Body of pancreas (tissue), 4 donors: Measurements from ENCODE around the gene ZNF789. TPM values are rescaled to one million over a fixed set of nuclear protein-coding genes. Genes with fewer than 3 reads are reported as not detected.

ENCODE experiments used
- ATAC-seq: fragments of 150-250 bp; one replicate; pipeline ENCODE4 v1.9.1; 2016
- DNase-seq, 4 donors: peaks; one replicate each; pipeline ENCODE4 v3.0.0-alpha.2; 2019
- H3K27ac ChIP-seq, 4 donors: fragments of 200-600 bp; sonication (generic); 1 replicate in 3 of 4; 2 replicates in 1 of 4; pipeline versions ENCODE4 v1.5.1 to v1.6.1; 2016 to 2019; ENCODE audit warnings: mild to moderate bottlenecking in 1 of 4, mixed read lengths in 1 of 4, moderate library complexity in 1 of 4
- H3K27me3 ChIP-seq, 2 donors: fragments of 200-600 bp; sonication (generic); one replicate each; pipeline ENCODE4 v1.6.0; 2016; ENCODE audit warnings: mild to moderate bottlenecking in 1 of 2
- H3K36me3 ChIP-seq, 2 donors: fragments of 200-600 bp; sonication (generic); replicated peaks in 1 of 2; 2 replicates each; pipeline ENCODE4 v1.5.1; 2016; ENCODE audit warnings: low read depth in 2 of 2; ENCODE audit not compliant: insufficient read depth in 1 of 2
- H3K4me1 ChIP-seq: fragments of 200-600 bp; sonication (generic); one replicate; pipeline ENCODE4 v1.6.0; 2016
- H3K4me3 ChIP-seq, 2 donors: fragments of 200-600 bp; sonication (generic); 1 replicate in 1 of 2; 2 replicates in 1 of 2; pipeline ENCODE4 v1.5.1; 2016 to 2019
- H3K9me3 ChIP-seq, 3 donors: fragments of 200-600 bp; sonication (generic); 1 replicate in 2 of 3; 2 replicates in 1 of 3; pipeline ENCODE4 v1.5.1; 2016
- CTCF ChIP-seq, 7 experiments: fragments of 450-650 bp in 4 of 7; fragments of 200-600 bp in 3 of 7; sonication (generic) in 3 of 7; IDR thresholded peaks; one replicate each; pipeline ENCODE4 v1.5.1; 2016 to 2019; ENCODE audit warnings: antibody characterized with exemption in 7 of 7
- POLR2A ChIP-seq, 3 donors: fragments of 450-650 bp; IDR thresholded peaks; one replicate each; pipeline ENCODE4 v1.6.1; 2016; ENCODE audit warnings: antibody characterized with exemption in 3 of 3, mild to moderate bottlenecking in 2 of 3
- WGBS, 2 donors: methylation state at CpG; one replicate each; pipeline ENCODE4 v1.1.5; 2017; 5-methylcytosine and 5-hydroxymethylcytosine counted together
- intact Hi-C: fragments of 100-400 bp; cut with DNase I; formaldehyde crosslinking; loops from one replicate; pipeline ENCODE4 v1.15.1; 2023
- total RNA-seq, 2 donors: library from RNA; depleted of rRNA; stranded (reverse); fragments of >200 nt; gene quantifications; one replicate each; pipeline ENCODE4 v1.1.0, GENCODE V29; 2016

ZNF789 gene
- total RNA-seq, 2 donors from 2014 or later, result 5.4 to 22.7 TPM

- H3K27me3 ChIP-seq, result no peaks in the 10 kb centered on the region
- TF ChIP-seq CTCF (IDR thresholded peaks at IDR 0.05) (no peak), POLR2A (IDR thresholded peaks at IDR 0.05) (no peak)
- 97 to 100% methylated on average over 1 of the region's 1 CpG for WGBS, 2 donors
- ATAC-seq (no peak), DNase-seq (no peak)
- peaks cover 0 to 11% of the 10 kb centered on the region in 2 donors for H3K36me3 ChIP-seq
- no peak overlapping the region for H3K27ac ChIP-seq
- H3K9me3 ChIP-seq, result no peaks in the 10 kb centered on the region
- no peaks in the 10 kb centered on the region for H3K4me1 ChIP-seq
- intact Hi-C loops, result no loop called here
- H3K4me3 ChIP-seq, result no peak overlapping the region
Measured at GRCh38 chr7:99514050-99514449, 41.4 kb downstream of the ZNF789 start.

DNA sequence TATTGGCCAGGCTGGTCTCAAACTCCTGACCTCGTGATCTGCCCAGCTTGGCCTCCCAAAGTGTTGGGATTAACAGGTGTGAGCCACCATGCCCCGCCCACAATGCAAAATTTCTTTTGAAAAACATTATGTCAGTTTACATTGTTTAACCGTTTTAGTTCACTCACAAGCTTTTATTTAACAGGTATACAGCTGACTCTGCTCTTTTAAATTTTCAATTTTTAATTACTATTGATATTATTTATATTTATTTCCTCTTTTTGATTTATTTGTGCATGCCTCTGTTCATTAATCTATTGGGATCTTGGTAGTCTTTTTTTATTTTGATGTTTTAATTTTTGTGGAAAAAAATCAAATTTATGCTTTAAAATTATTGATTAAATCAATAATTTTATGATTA lies 48.7 kb downstream of the ZNF789 start:
- WGBS, 2 donors, result 87 to 94% methylated on average over 3 of the region's 3 CpGs
- Histone ChIP-seq H3K4me3 (no peak overlapping the region), H3K36me3 (peaks cover 0 to 7% of the 10 kb centered on the region in 2 donors), H3K27ac (no peak overlapping the region), H3K9me3 (no peaks in the 10 kb centered on the region), H3K4me1 (no peaks in the 10 kb centered on the region), H3K27me3 (no peaks in the 10 kb centered on the region)
- DNase-seq (no peak), ATAC-seq (no peak)
- intact Hi-C loops, result no loop called here
- TF ChIP-seq CTCF (IDR thresholded peaks at IDR 0.05) (no peak), POLR2A (IDR thresholded peaks at IDR 0.05) (no peak)

GRCh38 chr7:99525713-99526440 lies 53.2 kb downstream of the ZNF789 start:
- no peak overlapping the region for H3K27ac ChIP-seq
- H3K36me3 ChIP-seq, result peaks cover 0 to 6% of the 10 kb centered on the region in 2 donors
- peaks cover 0 to 10% (median 0%) of the 10 kb centered on the region in 3 donors for H3K9me3 ChIP-seq
- no peak overlapping the region for H3K4me3 ChIP-seq
- peak in 2 of 4 donors; percentile 20 to 34 for DNase-seq
- no peaks in the 10 kb centered on the region for H3K4me1 ChIP-seq
- no peak for ATAC-seq
- intact Hi-C loops, result no loop called here
- TF ChIP-seq POLR2A (IDR thresholded peaks at IDR 0.05), result no peak
- TF ChIP-seq CTCF (IDR thresholded peaks at IDR 0.05), result peak in 3 of 7 experiments; percentile 22 to 31 (median 23)
- 92 to 95% methylated on average over 21 of the region's 21 CpGs for WGBS, 2 donors
- H3K27me3 ChIP-seq, result no peaks in the 10 kb centered on the region

DNA sequence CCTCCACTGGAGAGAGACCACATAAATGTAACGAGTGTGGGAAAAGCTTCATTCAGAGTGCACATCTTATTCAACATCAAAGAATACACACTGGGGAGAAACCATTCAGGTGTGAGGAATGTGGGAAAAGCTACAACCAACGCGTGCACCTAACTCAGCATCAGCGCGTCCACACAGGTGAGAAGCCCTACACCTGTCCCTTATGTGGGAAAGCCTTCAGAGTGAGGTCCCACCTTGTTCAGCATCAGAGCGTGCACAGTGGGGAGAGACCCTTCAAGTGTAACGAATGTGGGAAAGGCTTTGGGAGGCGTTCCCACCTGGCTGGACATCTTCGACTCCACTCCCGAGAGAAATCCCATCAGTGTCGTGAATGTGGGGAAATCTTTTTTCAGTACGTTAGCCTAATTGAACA lies 58.7 kb downstream of the ZNF789 start:
- 97% methylated on average over 12 of the region's 12 CpGs for WGBS, 2 donors
- H3K27ac ChIP-seq, result no peak overlapping the region
- peaks cover 0 to 32% (median 0%) of the 10 kb centered on the region in 3 donors for H3K9me3 ChIP-seq
- no peak overlapping the region for H3K4me3 ChIP-seq
- no peaks in the 10 kb centered on the region for H3K4me1 ChIP-seq
- ATAC-seq (no peak), DNase-seq (no peak)
- H3K27me3 ChIP-seq, result no peaks in the 10 kb centered on the region
- intact Hi-C loops, result no loop called here
- peaks cover 0 to 11% of the 10 kb centered on the region in 2 donors for H3K36me3 ChIP-seq
- no peak for TF ChIP-seq POLR2A (IDR thresholded peaks at IDR 0.05)
- TF ChIP-seq CTCF (IDR thresholded peaks at IDR 0.05), result no peak

GRCh38 chr7:99535667-99536066 lies 63.0 kb downstream of the ZNF789 start:
- Histone ChIP-seq H3K36me3 (peaks cover 0 to 5% of the 10 kb centered on the region in 2 donors), H3K4me3 (no peak overlapping the region), H3K27me3 (no peaks in the 10 kb centered on the region), H3K4me1 (no peaks in the 10 kb centered on the region), H3K9me3 (peaks cover 0 to 30% (median 0%) of the 10 kb centered on the region in 3 donors), H3K27ac (no peak overlapping the region)
- 94 to 96% methylated on average over 2 of the region's 2 CpGs for WGBS, 2 donors
- no peak for TF ChIP-seq CTCF (IDR thresholded peaks at IDR 0.05)
- TF ChIP-seq POLR2A (IDR thresholded peaks at IDR 0.05), result no peak
- intact Hi-C loops, result no loop called here
- ATAC-seq (no peak), DNase-seq (no peak)
